NCI-H526 treated with DMSO at 0.1 percent for 48 hours (cell line): ENCODE measurements around the gene ZNF343.
A peak's percentile ranks its signal among the peaks of the same experiment; 100 is the strongest.

ENCODE experiments used
- DNase-seq: peaks from one replicate; lab custom pipeline; 2025; lab: John Stamatoyannopoulos, UW

ZNF343 gene

DNA sequence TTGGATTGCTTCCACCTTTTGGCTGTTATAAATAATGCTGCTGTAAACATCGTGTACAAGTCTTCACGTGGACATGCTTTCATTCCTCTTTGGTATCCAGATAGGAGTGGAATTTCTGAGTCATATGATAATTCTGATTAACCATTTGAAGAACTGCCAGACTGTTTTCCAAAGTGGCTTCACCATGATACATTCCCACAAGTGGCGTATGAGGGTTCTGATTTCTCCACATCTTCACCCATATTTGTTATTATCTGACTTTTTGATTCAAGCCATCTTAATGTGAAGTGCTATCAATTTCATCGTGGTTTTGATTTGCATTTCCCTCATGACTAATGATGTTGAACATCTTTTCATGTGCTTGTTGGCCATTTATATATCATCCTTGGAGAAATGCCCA, 35.2 kb downstream of the ZNF343 start:
- no peak for DNase-seq

DNA sequence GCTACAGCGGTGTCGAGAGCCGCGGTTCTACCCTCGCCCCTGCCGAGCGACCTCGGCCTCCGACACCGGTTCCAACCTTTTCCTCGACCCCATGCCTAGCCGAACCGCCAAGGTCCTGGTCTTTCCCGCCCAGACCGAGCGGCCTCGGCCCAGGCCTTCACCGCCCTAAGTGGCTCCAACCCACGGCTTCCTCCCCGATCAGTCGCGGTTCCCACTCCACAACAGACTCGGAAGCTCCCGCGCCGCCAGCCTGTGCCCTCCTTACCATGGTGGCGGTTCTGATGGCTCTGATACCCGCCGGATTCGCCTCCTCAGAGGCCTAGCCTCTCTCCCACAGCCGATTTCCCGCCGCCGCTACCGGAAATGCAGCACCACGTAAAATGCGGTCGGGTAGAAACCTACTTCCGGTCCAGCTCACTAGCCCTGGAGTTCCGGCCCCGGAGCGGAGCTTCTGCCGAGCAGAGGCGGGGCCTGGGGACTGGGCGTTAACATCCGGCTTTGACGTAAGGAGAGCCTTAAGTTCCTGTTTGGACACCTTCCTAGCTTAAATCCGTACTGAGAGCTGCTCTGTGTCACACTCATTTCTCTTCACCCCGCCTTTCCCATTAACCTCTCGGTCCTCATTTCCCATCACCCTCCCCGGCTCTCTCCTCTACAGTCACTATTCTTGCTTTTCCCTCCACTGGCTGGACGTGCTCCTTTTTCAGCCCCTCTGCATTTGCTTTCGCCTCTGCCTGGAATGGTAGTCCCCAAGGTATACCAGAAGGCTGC, 38.1 kb downstream of the ZNF343 start, which contains the start of gene SNRPB:
Gene SNRPB (minus strand): TSS at position 367 of the 771 bp plus-strand sequence. CDS start 99 bp downstream, at position 268.
- DNase-seq: peak; percentile 98

DNA sequence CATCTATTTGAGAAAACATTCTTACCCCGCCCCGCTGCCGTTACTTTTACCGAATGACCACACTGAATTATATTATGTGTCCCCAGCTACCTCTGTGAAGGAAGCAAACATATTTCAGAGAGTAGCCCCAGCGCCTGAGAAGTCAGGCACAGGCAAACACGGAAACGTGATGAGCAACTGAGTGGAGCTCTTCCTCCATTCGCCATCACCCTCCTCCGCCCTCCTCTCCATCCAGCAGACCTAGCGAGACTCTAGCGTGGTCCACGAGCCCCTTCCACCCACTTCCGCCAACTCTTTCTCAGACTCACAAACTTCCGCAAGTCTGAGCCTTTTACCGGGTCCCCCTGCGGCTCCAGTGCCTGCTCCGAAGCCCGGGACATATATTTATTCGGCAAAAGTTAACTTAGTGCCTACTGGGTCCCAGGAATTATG, 38.7 kb downstream of the ZNF343 start:
- peak; percentile 24 for DNase-seq

DNA sequence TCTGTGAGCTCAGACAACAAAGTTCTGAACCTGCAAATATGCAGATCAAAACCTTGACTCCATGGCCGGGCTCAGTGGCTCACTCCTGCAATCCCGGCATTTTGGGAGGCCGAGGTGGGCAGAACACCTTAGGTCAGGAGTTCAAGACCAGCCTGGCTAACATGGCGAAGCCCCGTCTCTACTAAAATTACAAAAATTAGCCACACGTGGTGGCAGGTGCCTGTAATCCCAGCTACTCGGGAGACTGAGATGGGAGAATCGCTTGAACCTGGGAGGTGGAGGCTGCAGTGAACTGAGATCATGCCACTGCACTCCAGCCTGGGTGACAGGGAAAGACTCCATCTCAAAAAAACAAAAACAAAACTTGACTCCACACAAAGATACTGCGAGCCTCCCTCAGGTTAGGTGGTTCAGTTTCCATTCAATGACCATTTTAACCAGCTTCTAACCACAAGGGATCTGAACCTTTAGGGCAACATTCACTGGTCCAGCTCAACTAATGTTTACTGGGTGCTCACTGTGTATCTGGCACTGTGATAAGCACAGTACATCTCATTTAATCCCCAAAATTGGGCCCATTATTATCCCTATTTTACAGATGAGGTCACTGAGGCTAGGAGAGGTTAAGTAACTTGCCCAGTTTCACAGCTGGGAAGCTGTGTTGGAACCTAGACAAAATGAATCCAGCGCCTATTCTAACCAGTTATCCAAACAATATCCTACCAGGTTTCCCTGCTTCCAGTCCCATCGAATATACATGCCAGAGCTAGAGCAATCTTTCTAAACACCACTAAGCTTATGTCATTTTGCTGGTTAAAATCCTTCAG, 39.9 kb downstream of the ZNF343 start:
- no peak for DNase-seq

DNA sequence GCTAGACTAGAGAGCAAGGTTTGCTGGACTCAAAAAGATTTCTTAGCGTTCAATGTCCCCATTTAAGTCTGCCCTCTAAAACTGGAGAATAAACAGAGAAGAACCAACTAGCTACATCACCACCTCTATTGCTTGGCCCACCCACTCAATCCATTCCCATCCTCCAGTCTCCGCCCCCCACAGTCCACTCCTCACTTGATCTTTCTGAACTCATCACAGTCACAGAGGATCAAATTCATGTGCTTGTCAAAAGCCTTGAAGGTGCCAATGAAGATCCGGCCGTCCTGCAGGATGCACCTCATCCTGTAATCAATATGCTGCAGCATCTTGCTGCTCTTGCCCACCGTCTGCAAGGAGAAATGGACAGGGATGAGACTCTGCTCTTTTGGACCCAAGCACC, 41.3 kb downstream of the ZNF343 start:
- no peak for DNase-seq

DNA sequence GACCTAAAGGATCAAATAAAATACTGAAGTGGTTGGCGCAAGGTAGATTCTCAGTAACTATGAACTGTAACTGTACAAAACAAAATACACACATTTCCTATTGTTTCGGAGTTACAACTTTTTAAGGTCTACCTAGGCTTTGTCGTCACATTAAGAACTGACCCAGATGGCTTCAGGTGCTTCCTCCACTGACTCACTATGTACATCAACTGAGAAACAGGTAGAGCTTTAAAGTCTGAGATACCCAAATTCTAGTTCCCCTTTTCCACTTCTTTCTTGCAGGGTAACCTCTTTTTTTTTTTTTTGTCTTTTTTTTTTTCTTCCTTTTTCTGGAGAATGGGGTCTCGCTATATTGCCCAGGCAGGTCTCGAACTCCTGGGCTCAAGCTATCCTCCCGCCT, 43.6 kb downstream of the ZNF343 start:
- DNase-seq: no peak

DNA sequence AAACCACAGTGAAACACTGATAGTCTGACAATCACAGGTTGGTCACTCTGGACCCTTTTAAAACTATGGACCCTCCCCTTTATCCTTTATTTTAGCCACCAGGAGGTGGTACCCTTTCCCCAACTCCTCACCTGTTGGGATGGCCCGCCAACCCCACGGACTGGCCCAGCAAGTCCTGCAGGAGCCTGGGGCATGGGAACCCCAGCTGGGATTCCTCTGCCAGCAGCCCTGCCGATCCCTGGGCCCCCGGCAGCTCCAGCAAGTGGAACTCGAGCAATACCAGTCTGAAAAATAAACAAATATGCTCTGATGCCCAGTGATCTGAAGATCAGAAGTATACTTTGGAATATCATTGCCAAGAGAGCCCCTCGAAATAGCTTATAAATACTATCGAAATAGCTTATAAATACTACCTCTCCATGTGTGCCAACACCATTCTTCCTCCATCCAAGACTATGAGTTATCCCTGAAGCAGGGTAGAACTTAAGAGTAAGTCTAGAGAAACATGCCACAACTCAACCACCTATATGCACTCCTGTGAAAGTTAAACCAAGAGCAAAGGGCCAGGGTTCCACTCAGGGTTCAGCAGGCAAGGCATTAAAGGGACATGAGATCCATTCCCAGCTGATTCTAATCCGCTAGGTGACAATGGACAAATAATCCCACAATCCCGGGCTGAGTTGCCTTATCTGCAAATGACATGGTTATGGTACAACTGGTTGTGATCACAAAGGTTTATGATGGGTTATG, 44.9 kb downstream of the ZNF343 start:
- DNase-seq: no peak

DNA sequence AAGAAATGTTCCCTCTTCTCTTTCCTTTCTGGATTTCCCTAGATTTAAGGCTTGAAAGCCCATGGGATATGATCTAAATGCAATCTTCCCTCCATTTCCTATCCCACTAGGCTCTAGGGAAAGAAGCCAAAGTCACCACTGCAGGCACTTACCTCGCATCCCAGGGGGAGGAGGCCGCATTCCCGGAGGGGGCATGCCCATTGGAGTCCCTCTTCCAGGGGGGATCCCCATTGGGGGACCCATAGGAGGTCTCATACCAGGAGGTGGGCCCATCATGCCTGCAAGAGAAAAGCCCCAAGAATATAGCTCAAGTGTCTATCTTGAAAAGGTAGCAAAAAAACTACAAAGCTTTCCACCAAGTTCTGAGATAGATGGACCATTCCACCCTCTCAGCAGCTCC, 46.2 kb downstream of the ZNF343 start:
- no peak for DNase-seq

DNA sequence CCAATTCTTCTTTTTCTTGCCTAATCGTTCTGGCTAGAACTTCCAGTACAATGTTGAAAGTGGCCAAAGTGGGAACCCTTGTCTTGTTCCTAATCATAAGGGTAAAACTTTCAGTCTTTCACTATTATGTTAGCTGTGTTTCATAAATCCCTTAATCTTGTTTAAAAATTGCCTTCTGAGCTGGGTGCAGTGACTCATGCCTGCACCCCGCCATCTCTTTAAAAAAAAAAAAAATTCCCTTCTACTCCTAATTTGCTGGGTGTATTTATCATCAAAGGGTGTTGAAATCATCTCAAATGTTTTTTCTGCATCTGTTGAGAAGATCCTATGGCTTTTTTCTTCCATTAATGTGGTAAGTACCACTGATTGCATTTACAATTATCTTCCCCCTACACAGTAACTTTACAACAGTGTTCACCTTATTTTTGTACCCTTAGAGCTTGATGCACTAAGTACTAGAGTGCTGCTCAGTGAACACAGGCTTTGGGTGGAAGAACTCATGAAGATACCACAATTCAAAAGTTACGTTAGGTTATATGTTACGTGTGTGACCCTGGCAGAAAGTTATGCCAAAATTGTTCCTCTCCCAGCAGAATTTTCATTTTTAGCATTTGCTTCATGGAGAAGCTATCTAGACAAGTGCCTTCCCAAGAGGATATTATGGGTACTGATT, 47.8 kb downstream of the ZNF343 start:
- no peak for DNase-seq

DNA sequence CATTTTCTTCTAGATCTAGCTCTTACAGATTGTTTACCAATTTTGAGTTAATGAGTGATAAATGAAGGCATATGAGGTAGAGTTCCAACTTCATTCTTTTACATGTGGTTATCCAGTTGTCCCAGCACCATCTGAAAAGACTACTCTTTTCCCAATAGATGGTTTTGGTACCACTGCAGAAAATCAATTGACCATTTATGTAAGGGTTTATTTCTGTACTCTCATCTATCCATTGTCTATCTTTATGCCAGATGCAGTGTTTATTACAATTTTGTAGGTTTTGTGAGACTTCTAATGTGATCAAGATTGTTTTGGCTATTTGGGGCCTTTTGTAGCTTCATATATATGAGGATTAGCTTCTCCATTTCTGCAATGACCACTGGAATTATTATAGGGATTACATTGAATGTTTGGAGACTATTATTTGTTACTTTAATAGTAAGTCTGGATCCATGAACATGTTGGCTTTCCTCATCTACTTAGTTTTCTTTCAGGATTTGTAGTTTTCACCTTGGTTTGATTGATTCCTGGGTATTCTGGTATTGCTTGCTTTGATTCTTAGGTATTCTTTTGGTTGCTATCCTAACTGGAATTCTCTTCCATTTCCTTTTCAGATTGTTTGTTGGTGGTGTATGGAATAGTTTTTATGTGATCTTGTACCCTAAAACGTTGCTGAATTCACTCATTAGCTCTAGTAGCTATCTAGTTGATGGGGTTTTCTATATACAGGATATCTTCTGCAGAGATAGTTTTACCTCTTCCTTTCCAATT, 48.5 kb downstream of the ZNF343 start:
- DNase-seq: no peak

DNA sequence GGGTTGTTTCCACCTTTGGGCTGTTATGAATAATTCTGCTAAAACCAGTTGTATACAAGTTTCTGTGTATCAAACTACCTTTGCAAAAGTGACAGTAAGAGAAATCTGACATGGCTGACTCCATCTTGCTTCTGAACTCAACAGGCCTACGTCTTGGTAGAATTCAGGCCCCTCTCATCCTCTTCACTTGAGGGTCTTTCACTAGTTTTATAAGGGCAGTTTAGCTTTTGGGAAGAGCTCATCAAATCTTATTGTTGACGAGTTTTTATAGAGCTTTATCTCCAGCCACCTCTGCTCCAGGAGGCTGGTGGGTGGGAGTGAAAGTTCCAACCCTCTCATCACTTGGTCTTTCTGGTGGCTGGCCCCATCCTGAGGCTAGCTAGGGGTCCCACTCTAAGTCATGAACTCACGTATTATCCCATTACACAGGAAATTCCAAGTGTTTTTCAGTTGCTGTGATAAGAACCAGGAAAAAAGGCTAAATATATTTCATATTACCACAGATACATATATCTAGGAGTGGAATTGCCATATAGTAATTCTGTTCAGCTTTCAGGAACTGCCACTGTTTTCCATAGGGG, 49.7 kb downstream of the ZNF343 start:
- no peak for DNase-seq

DNA sequence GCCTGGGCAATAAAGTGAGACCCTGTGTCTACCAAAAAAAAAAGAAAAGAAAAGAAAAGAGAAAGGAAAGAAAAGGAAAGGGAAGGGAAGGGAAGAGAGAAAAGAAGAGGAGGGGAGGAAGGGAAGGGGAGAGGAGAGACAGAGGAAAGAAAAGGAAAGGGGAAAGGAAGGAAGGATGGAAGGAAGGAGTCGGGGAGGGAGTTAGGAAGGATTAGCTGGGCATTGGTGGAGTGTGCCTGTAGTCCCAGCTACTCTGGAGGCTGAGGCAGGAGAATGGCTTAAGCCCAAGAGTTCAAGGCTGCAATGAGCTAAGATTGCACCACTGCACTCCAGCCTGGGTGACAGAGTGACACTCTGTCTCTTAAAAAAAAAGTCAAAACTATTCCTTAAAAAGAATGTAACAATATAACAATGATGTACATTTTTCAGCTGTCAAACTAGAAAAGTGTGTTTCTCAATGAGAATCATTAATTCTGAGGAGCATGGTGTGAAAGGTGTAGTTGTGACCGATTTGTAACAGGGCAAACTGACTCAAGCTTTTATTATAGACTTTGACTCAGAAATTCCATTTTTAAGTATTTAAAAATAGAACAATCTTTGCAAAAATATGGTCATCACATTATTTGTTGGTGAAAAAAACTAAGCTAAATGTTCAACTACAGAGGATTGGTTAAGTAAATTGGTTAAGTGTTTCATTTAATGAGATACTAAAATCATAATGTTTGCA, 52.8 kb downstream of the ZNF343 start:
- DNase-seq: no peak

DNA sequence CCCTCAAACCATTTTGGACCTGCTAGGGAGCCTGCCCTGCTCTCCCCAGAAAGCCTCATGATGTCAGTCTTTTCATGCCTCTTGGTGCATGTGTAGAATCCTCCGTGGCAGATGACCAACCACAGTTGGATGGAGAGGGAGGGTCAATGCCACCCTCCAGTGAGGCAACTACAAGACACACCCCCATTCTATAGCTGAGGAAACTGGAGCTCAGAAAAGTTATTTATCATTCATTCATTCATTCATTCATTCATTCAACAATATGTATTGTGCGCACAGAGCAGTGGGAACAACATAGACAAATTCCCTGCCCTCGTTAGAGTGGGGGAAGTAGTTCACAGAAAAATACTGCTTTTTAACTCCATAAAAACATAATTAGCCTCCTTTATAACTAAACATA, 54.9 kb downstream of the ZNF343 start:
- no peak for DNase-seq

DNA sequence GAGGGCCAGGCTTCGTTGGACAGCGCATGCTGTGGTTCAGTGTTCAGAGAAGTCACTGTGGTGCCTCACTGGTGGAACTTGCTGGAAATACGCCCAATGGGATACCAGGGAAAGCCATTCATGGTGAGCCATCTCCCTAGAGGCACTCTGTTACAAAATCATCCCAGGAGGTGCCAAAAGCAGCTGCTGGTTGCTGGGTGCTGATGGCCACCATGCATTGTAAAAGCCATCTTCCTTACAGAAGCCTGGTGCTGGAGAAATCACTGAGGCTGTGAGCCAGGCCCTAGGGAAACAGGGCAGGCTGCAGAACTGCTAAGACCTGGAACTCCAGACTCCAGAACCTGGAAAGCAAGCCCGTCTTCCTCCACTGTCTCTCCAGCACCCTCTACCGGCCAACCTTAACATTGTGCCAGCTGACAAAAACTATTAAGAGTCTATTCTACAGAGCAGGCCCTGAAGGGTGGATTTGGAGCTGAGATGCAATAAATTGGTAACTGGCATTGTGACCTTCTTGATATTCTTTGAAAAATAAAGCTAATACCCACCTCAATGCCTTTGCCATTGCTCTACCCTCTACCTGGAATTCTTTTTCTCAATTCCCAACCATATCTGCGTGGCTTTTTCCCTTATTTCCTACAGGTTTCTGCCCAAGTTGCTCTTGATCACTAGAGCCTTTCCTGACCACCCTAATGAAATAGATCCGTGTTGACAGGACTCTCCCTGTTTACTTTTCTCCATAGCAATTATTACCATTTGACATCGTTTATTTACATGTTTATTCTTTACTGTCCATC, 56.6 kb downstream of the ZNF343 start:
- DNase-seq: peak; percentile 68

DNA sequence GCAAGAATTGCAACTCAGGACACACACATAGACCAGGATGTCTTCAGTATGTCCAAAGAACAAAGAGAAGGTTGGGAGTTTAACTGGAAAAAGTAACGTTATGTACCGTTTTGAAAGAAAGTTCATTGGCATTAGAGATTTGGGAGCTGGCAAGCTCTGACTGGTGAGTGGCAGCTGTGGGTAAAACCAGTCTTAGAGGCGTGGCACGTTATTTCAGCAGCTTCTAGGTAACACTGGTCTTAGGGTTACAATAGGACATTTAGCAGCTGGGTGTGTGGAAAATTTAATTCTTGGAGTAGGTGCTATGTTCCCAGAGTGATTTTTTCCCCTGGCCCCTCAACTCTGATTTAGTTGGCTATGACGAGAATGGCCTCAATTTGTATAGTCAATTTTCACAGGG, 57.3 kb downstream of the ZNF343 start:
- DNase-seq: no peak

DNA sequence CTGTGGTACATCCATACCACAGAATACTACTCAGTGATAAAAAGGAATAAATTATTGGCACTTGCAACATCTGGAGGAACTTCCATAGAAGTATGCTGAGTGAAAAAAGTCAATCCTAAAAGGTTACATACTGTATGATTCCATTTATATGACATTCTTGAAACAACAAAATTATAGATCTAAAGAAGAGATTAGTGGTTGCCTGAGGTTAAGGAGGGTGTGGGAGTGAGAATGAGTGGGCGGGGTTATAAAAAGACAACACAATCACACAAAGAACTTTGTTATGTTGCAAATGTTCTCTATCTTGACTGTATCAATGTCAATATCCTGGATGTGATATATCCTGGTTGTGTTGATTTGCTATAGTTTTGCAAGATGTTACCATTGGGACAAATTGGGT, 59.3 kb downstream of the ZNF343 start:
- DNase-seq: no peak

DNA sequence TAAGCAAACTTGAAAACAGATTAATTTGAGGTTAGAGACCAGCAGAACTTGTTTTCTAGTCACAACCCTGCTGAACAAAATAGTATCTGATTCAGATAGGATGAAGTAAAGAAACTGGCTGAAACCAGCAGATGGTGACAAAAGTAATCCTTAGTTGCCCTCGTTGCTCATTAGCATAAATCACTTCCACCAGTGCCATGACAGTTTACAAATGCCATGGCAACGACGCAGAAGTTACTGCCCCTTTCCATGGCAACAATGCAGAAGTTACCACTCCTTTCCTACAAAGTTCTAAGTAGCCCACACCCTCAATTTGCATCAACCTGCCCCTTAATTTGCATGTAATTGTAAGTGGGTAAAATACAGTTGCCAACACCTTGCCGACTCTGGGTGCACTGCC, 61.9 kb downstream of the ZNF343 start:
- peak; percentile 21 for DNase-seq
